Epithelial cell of prostate (primary cell): ENCODE data around the gene LFNG.

Experiments used
- DNase-seq: peaks from one replicate; pipeline ENCODE4 v3.0.0-alpha.2; 2011; ENCODE audit warnings: low read depth, low spot score
- H3K27ac ChIP-seq: fragments of 450-650 bp; 2 replicates; pipeline ENCODE4 v1.5.1; 2017; ENCODE audit warnings: mild to moderate bottlenecking

LFNG gene

GRCh38 chr7:2519119-2519930 lies at the start of gene LFNG:
Gene LFNG, plus strand, starts transcription at chr7:2519774. Its CDS starts 88 bp downstream, at chr7:2519862.
- peak; percentile 55 for DNase-seq
- H3K27ac ChIP-seq, result no peak within 1 kb of the TSS

- no peak for DNase-seq
- H3K27ac ChIP-seq, result peak overlapping the region; percentile 64
Measured at GRCh38 chr7:2470204-2471021, 49.2 kb upstream of the LFNG start.

- peak; percentile 40 for DNase-seq
- H3K27ac ChIP-seq, result peak overlapping the region; percentile 64
Measured at GRCh38 chr7:2471022-2471329, 48.6 kb upstream of the LFNG start.

GRCh38 chr7:2471396-2471795 lies 48.2 kb upstream of the LFNG start:
- peak overlapping the region; percentile 64 for H3K27ac ChIP-seq
- no peak for DNase-seq

GRCh38 chr7:2472739-2473138 lies 46.8 kb upstream of the LFNG start:
- DNase-seq, result no peak
- H3K27ac ChIP-seq, result no peak overlapping the region

- DNase-seq, result no peak
- H3K27ac ChIP-seq, result no peak overlapping the region
Measured at GRCh38 chr7:2473496-2474180, 45.9 kb upstream of the LFNG start.

- no peak for DNase-seq
Measured at GRCh38 chr7:2474224-2474623, 45.4 kb upstream of the LFNG start.

GRCh38 chr7:2474813-2475677 lies 44.5 kb upstream of the LFNG start:
- H3K27ac ChIP-seq, result no peak overlapping the region

More at GRCh38 chr7:2474224-2474623, 45.4 kb upstream of the LFNG start:
- no peak overlapping the region for H3K27ac ChIP-seq

GRCh38 chr7:2475678-2476015 lies 43.9 kb upstream of the LFNG start:
- DNase-seq, result no peak
- H3K27ac ChIP-seq, result no peak overlapping the region

More at GRCh38 chr7:2474813-2475677, 44.5 kb upstream of the LFNG start:
- DNase-seq, result no peak

GRCh38 chr7:2476298-2476697 lies 43.3 kb upstream of the LFNG start, which contains the start of gene GRIFIN:
Gene GRIFIN, minus strand, starts transcription at chr7:2476398. Its CDS starts 15 bp downstream, at chr7:2476383.
- H3K27ac ChIP-seq, result no peak within 1 kb of the TSS
- no peak for DNase-seq

- H3K27ac ChIP-seq, result no peak overlapping the region
- DNase-seq, result no peak
Measured at GRCh38 chr7:2476776-2477446, 42.7 kb upstream of the LFNG start.

GRCh38 chr7:2477447-2478398 lies 41.9 kb upstream of the LFNG start:
- H3K27ac ChIP-seq, result no peak overlapping the region
- DNase-seq, result no peak

- H3K27ac ChIP-seq, result no peak overlapping the region
- DNase-seq, result no peak
Measured at GRCh38 chr7:2478399-2478785, 41.2 kb upstream of the LFNG start.

GRCh38 chr7:2478800-2479199 lies 40.8 kb upstream of the LFNG start:
- no peak overlapping the region for H3K27ac ChIP-seq
- no peak for DNase-seq

- no peak for DNase-seq
- H3K27ac ChIP-seq, result no peak overlapping the region
Measured at GRCh38 chr7:2479276-2480069, 40.1 kb upstream of the LFNG start.

- no peak overlapping the region for H3K27ac ChIP-seq
- DNase-seq, result no peak
Measured at GRCh38 chr7:2480070-2480408, 39.5 kb upstream of the LFNG start.

- DNase-seq, result no peak
- no peak overlapping the region for H3K27ac ChIP-seq
Measured at GRCh38 chr7:2481195-2481594, 38.4 kb upstream of the LFNG start.
